Effector CD4-positive, alpha-beta T cell (primary cell): ENCODE measurements around the gene NF1.
"Not testable (repeated sequence)": the region's sequence is repeated elsewhere in the genome, so short reads cannot be mapped to it uniquely, and the experiment has no call there.

Experiments
- DNase-seq: peaks from one replicate; pipeline ENCODE4 v3.0.0-alpha.2; 2020

Gene NF1

DNA sequence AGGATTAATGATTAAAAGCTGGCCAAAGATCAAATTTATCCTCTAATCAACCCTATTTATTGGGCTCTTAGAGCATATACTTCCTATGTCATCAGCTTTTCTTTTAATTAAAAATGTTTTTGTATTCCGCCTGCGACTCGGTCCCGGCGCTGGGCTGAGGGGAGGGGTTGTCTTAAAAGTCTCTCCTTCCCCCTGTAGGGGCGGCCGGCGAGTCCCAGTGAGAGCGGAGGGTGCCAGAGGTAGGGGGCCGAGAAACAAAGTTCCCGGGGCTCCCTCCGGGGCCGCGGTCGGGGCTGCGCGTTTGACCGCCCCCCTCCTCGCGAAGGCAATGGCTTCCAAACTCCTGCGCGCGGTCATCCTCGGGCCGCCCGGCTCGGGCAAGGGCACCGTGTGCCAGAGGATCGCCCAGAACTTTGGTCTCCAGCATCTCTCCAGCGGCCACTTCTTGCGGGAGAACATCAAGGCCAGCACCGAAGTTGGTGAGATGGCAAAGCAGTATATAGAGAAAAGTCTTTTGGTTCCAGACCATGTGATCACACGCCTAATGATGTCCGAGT is 250.5 kb downstream of the NF1 start:
- DNase-seq: not testable (repeated sequence)

DNA sequence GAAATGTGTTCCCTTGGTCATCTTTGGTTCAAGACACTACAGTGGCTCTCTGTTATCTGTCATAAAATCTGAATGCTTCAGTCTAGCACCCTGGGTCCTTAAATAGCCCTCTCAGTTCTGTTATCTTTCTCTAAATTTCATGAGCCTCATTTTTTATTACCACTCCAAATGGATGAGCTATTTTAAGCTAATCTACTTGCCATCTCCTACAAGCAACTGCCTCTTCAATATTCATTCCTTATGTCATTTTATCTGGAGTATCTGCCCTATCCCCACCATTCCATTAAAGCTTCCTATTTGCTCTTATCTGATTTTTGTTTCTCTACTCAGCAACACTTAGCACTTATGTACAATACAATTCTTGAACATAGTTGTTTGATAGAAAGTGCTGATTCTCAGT is 254.7 kb downstream of the NF1 start:
- no peak for DNase-seq

DNA sequence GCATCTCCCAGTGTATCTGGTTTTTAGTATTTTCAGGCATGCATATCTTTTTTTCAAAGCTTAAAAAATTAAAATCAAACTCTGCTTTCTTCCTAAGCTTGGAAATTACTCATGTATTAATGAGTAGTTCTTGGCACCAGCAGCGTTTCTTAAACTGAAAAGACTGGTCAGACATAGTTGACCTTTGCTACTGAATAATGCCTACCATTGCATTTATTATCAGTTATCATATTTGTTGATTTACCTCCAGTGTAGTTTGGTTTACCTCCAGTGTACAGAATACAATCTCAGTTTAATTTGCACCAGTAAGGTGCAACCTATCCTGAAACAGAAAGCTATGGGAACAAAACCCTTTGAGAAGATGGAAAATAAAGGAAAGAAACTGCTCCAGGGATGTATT is 261.2 kb downstream of the NF1 start:
- no peak for DNase-seq

DNA sequence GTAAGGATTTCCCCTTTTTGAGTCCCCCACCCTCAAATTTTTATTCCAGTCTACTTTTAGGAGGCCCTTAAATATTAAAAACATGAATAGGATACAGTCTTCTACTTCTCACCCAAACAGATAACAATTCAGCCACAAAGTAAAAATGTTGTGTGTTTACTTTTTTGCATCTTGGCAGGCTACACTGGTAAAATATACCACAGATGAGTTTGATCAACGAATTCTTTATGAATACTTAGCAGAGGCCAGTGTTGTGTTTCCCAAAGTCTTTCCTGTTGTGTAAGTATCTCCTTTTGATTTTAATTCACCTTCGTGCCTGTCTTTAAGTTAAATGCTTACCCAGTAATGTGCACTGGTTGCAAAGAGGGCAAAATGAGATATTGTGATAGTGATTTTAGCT is 262.3 kb downstream of the NF1 start:
- DNase-seq: no peak

DNA sequence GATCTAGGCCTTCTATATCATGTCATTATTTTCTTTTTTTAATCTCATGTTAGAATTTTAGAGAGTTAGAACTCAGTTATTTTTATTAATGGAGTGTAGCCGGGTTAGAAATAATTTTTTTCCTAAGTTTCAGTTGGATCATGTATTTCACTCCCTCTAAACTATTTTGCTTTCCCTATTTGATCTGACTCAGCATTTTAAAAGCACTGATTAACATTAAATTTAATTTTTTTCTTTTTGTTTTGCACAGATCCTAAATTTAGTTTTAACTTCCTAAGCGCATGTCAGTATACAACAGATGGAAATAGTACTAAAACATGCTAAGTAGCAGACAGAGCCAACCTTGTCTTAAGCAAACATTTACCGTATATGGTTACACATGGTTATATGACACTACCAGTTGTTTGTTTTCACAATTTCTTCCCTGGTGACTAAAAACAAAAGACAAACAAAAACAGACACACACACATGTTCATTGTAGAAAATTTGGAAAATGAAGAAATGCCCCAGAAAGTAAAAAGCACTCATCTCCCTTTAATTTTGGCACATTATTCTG is 263.1 kb downstream of the NF1 start:
- no peak for DNase-seq

DNA sequence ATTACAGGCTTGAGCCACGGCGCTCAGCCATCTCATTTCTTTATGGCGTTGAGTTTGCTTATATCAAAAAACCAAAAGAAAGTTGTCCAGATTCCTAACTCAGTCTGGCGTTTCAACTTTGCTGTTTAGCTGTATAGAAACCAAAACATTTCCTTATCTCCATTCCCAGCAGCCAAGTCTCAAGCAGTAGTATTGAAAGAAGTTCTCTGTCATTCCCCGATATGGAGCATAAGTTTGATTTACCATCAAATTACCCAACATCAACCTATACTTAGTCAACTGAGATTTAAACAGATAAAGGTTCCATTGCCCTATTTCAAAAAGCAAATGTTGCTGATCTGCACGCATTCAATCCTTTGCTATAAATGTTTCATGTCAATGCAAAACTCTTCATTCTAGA is 269.2 kb downstream of the NF1 start:
- DNase-seq: no peak

- DNase-seq: no peak
Measured at GRCh38 chr17:31366088-31366487, 271.3 kb downstream of the NF1 start.

DNA sequence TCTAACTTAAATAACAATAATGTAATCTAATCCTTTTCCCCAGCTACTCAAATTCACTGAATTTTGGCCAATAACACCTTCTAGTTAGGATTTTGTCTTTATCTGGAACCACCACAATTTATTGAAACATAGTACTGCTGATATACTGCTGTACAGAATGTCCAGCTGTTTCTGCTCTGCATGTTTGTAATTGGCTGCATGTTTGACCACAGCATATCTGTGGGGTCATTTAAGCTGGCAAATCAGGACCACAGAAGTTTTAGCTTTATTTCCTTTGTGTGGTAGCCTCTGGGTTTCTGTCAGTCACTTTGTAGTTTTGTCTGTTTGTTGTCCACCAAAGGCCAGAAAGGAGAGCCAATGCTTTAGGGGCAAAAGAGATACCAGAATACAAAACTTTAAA is 274.5 kb downstream of the NF1 start:
- DNase-seq: no peak

DNA sequence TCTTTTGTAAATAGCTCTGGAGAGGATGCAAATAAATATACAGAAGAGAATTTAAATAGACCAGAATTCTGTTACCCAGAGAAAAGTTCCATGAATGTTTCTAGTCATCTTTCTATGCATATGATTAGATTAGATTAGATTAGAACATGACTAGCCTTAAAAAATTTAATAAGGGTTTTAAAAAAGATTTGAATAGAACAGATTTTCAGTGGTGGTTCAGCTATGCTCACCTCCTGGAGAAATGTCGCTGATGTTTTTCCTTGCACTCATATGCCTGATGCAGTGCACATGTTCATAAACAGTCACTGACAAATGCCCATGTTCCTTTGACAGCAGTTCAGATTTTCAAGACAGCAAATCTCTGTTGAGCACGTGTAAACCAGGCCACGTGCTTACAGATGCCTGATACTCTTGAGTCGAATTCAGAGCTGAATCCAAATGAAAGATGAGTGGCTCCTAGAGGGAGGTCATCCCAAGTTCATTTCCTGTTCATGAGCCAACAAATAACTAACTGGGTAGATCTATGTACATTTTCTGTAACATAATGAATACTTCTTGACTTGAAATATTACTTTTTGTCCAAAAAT is 276.8 kb downstream of the NF1 start:
- DNase-seq: no peak

DNA sequence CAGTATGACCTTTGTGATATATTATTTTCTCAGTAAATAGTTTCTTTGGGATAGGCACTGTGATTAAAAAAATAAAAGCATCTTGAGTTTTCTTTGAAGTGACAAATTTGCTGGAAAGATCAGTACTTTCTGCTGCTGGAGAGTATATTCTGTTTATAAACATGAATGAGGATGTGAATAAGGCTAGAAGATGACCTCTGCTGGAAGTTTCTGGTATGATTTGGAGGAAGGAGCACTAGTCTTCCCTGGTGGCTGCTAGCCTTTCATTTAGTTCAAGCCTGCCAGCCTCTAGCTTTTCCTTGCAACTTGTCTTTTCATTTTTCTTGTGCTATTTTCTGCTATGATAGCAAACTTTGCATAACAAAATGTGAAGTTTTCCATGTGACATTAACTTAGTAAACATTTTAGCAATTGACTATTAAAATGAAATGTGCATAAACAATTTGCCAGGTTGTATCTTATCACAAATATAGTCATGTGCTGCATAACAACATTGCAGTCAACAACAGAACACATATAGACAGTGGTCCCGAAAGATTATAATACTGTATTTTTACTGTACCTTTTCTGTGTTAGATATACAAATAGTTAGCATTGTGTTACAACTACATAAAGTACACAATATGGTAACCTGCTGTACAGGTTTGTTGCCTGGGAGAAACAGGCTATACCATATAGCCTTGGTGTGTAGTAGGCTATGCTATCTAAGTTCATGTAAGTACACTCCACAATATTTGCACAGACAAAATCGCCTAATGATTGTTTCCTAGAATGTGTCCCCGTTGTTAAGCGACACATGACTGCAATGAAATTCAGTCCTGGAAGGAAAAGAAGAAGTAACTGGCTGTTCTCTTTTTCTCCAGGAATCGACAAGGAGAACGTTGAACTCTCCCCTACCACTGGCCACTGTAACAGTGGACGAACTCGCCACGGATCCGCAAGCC is 278.6 kb downstream of the NF1 start:
- peak; percentile 17 for DNase-seq

- no peak for DNase-seq
Measured at GRCh38 chr17:31374094-31374447, 279.3 kb downstream of the NF1 start.

DNA sequence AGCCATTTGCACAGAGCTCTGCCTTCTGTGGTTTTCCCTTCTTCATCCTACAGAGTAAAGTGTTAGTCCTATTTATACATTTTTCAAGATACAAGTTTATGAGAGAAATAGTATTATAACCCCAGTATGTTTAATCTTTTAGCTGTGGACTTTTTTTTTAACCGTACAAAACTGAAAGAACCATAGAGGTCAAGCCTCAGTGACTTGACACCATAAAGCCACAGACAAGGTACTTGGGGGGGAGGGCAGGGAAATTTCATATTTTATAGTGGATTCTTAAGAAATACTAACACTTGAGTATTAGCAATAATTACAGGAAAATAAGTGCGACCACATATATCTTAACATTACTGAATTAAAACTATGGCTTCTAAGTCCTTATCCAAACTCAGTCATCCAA is 279.7 kb downstream of the NF1 start:
- DNase-seq: no peak

DNA sequence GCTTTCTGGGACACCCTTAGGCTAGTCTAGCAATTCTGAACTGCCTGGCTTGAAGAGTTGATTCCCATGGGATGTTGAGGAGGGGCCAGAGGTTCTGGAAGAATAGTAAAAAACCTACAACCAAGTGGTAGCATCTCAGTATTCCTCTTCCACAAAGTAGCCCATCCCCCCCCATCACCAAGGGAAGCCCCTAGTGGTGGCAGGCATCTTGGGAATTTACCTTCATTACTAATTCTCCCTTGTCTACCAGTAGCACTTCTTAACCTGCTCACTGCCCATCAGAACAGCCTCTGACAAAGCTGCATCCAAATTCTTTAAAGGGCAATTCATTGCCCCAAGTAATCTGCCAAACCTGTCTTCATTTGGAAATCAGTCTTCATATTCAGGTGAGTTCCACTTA is 283.9 kb downstream of the NF1 start:
- no peak for DNase-seq

DNA sequence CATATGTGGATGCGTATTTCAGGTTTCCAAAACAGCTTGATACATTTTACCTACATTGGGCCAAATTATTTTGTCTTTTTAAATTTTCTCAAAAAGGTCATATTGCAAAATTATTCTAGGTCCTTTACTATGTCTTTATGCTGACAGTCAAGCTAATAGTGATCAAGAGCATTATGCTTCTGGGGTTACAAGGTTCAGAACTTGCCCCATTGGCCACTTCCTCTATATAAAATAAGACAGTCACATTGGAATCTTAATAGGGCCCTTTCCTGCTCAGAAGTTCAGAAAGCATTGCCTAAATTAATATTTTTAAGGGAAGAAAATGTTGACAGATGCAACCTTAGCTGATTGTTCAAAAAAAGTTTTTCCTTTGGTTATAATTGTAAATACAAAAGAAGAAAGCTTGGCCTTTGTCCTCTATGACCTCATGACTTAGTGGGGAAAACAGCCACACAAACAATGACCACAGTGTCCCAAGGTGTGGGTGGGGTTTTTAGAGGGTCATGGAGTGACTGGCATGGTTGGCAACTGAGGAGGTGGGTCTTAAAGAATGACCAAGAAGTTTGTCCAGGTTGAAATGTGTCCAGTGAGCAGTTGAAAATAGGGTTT is 284.9 kb downstream of the NF1 start:
- DNase-seq: no peak

DNA sequence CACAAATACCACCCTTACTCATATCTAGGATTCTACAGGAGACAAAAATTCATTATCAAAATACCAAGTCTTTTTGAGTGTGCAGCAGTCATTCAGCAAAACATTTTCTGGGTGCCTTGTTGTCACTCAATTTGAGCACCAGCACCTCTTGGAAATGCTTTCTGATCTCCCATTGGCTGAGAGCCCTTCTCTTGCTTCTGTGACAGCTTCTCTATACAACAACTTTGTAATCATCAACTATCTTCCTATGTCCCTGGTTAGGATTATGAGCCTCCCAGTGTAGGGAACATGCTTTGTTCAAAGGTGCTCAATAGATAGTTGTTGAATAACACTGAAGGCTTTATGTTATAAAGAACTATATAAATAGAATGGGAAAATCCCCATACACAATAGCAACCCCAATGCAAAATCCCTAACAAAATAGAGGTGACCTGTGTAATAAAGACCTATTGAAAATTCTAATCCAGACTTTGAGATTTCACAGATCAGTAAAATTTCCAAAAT is 286.4 kb downstream of the NF1 start:
- DNase-seq: no peak

- DNase-seq: not testable (repeated sequence)
Measured at GRCh38 chr17:31382668-31383275, 288.0 kb downstream of the NF1 start.

- not testable (repeated sequence) for DNase-seq
Measured at GRCh38 chr17:31383488-31383887, 288.7 kb downstream of the NF1 start.

DNA sequence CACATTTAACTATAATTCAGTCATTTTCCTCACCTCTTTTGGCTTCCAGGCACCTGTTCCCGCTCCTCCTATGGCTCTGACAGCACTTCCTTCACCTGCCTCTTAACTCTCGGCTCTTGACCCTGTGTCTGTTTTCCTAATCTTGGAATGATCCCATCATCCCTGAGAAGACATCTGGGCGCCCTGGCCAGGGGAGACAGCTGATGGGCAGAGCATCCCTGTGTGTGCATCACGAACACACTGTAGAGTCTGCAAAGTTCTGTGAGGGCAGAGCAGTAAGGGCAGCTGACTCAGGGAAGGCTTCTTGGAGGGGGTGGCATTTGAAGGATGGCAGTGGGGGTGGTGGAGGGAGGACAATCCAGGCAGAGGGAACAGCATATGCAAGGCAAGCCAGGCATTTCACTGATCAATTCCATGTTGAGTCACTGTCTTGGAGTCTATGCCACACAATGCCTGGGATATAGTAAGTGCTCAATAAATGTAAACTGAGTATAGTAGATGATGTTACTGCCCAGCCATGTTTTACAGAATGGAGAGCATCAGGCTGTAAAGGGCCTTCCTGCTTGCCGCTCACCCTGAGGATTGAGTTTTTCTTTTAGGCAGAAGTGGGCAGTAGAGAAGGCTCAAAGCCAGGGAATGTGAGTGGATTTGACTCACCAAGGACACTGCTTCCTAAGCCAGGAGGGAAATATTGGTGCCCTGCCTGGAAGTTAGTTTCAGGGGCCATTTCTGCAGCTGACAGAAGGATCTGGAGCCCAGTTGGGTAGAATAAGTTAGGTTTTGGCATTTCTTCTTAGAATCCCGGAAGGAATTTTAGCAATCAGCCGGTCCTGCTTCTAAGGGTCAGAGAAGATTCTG is 290.9 kb downstream of the NF1 start:
- no peak for DNase-seq

GRCh38 chr17:31386542-31387075 is 291.8 kb downstream of the NF1 start:
- DNase-seq: no peak

- no peak for DNase-seq
Measured at GRCh38 chr17:31387438-31387837, 292.7 kb downstream of the NF1 start.

- DNase-seq: no peak
Measured at GRCh38 chr17:31388351-31388750, 293.6 kb downstream of the NF1 start.
